Measurements from ENCODE around the gene LY6G5B.

DNA sequence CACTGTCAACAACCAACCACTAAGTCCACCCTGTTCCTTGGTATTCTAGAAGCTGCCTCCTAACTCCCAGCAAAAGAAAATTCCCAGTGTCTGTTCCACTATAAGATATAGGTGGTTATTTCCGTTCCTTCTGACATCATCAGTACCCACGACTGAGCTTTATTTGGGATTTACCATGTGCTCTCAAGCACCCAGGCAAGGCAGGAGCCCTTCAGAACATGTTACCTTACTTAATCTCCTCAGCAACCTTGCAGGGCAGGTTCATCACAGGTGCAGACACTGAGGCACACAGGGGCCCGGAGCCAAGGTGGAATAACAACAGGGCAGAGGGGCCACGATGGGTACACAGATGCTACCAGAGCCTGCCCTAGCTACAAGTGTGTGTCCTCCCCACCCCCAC, 22.6 kb downstream of the LY6G5B start:
- TF ChIP-seq, protein P1, sequence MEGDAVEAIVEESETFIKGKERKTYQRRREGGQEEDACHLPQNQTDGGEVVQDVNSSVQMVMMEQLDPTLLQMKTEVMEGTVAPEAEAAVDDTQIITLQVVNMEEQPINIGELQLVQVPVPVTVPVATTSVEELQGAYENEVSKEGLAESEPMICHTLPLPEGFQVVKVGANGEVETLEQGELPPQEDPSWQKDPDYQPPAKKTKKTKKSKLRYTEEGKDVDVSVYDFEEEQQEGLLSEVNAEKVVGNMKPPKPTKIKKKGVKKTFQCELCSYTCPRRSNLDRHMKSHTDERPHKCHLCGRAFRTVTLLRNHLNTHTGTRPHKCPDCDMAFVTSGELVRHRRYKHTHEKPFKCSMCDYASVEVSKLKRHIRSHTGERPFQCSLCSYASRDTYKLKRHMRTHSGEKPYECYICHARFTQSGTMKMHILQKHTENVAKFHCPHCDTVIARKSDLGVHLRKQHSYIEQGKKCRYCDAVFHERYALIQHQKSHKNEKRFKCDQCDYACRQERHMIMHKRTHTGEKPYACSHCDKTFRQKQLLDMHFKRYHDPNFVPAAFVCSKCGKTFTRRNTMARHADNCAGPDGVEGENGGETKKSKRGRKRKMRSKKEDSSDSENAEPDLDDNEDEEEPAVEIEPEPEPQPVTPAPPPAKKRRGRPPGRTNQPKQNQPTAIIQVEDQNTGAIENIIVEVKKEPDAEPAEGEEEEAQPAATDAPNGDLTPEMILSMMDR (IDR thresholded peaks at IDR 0.05), result no peak
- no peak for TF ChIP-seq POLR2A (IDR thresholded peaks at IDR 0.05)
